Activated CD4-positive, alpha-beta T cell treated with anti-CD3 and anti-CD28 coated beads, Interleukin-2, amount 50 U/mL, for 24 hours (primary cell): Measurements from ENCODE around the gene DMD.

Source experiments
- DNase-seq, 2 donors: peaks; one replicate each; pipeline ENCODE4 v3.0.0-alpha.2; 2020; ENCODE audit warnings: low read depth in 1 of 2, low spot score in 1 of 2

Gene DMD

GRCh38 chrX:31258166-31258565 lies 1953.2 kb downstream of the DMD start:
- DNase-seq, result no peak

- no peak for DNase-seq
Observed at GRCh38 chrX:31255310-31256033, 1955.9 kb downstream of the DMD start.

- DNase-seq, result no peak
Observed at GRCh38 chrX:31252133-31252532, 1959.2 kb downstream of the DMD start.

GRCh38 chrX:31251336-31251735 lies 1960.0 kb downstream of the DMD start:
- DNase-seq, result no peak

- DNase-seq, result no peak
Observed at GRCh38 chrX:31245714-31246113, 1965.6 kb downstream of the DMD start.

- DNase-seq, result no peak
Observed at GRCh38 chrX:31243804-31244203, 1967.5 kb downstream of the DMD start.

- DNase-seq, result no peak
Observed at GRCh38 chrX:31240982-31241381, 1970.4 kb downstream of the DMD start.

- no peak for DNase-seq
Observed at GRCh38 chrX:31237189-31237588, 1974.2 kb downstream of the DMD start.

- no peak for DNase-seq
Observed at GRCh38 chrX:31236231-31236630, 1975.1 kb downstream of the DMD start.

GRCh38 chrX:31233941-31234496 lies 1977.3 kb downstream of the DMD start:
- no peak for DNase-seq

GRCh38 chrX:31232506-31232905 lies 1978.8 kb downstream of the DMD start:
- no peak for DNase-seq

- no peak for DNase-seq
Observed at GRCh38 chrX:31228909-31229308, 1982.4 kb downstream of the DMD start.

GRCh38 chrX:31228415-31228832 lies 1982.9 kb downstream of the DMD start:
- DNase-seq, result no peak

GRCh38 chrX:31227250-31227649 lies 1984.1 kb downstream of the DMD start:
- DNase-seq, result no peak

GRCh38 chrX:31225819-31226218 lies 1985.5 kb downstream of the DMD start:
- DNase-seq, result no peak

- DNase-seq, result no peak
Observed at GRCh38 chrX:31224381-31225012, 1986.9 kb downstream of the DMD start.

- DNase-seq, result no peak
Observed at GRCh38 chrX:31223817-31224216, 1987.5 kb downstream of the DMD start.

- no peak for DNase-seq
Observed at GRCh38 chrX:31222946-31223345, 1988.4 kb downstream of the DMD start.

- DNase-seq, result no peak
Observed at GRCh38 chrX:31219174-31219573, 1992.2 kb downstream of the DMD start.

- DNase-seq, result no peak
Observed at GRCh38 chrX:31217084-31217483, 1994.3 kb downstream of the DMD start.

- DNase-seq, result no peak
Observed at GRCh38 chrX:31215277-31215815, 1996.0 kb downstream of the DMD start.

GRCh38 chrX:31213941-31214340 lies 1997.4 kb downstream of the DMD start:
- DNase-seq, result no peak
